HepG2 (cell line): ENCODE data around the gene FAM131A. TPM values are rescaled to one million over a fixed set of nuclear protein-coding genes. Genes with fewer than 3 reads are reported as not detected.

Experiments
- FOXJ3 ChIP-seq: sonication (generic); formaldehyde crosslinking; IDR thresholded peaks from 2 replicates; pipeline ENCODE4 v1.4.0; 2020; ENCODE audit warnings: missing genetic modification reagents, mild to moderate bottlenecking, borderline replicate concordance
- HNRNPLL ChIP-seq: fragments of 200-400 bp; formaldehyde crosslinking; IDR thresholded peaks from 2 replicates; pipeline ENCODE4 v1.6.1; 2017; ENCODE audit warnings: mild to moderate bottlenecking, low read depth, low read length; ENCODE audit not compliant: poor library complexity, severe bottlenecking
- KDM3A ChIP-seq: IDR thresholded peaks from 2 replicates; pipeline ENCODE4 v1.6.1; 2018; ENCODE audit warnings: low read depth, missing compliant biosample characterization
- MAZ ChIP-seq, 2 experiments: sonication (generic) in 1 of 2; formaldehyde crosslinking in 1 of 2; IDR thresholded peaks; 2 replicates each; pipeline versions ENCODE4 v1.5.0 to v1.6.1; 2012 to 2020; ENCODE audit warnings: low read depth in 2 of 2, mild to moderate bottlenecking in 2 of 2, borderline replicate concordance in 1 of 2, improper control_type of control experiment in 1 of 2, low read length in 1 of 2, missing genetic modification reagents in 1 of 2, moderate library complexity in 1 of 2
- MED13 ChIP-seq: sonication (generic); formaldehyde crosslinking; IDR thresholded peaks from 2 replicates; pipeline ENCODE4 v1.5.0; 2020; ENCODE audit warnings: missing genetic modification reagents
- NFKB2 ChIP-seq: sonication (generic); formaldehyde crosslinking; IDR thresholded peaks from 2 replicates; pipeline ENCODE4 v1.4.0; 2020; ENCODE audit warnings: missing genetic modification reagents, borderline replicate concordance
- PHF21A ChIP-seq: sonication (generic); formaldehyde crosslinking; IDR thresholded peaks from 2 replicates; pipeline ENCODE4 v1.5.0; 2020; ENCODE audit warnings: mild to moderate bottlenecking, missing genetic modification reagents
- RARG ChIP-seq: sonication (generic); formaldehyde crosslinking; IDR thresholded peaks from 2 replicates; pipeline ENCODE4 v1.4.0; 2020; ENCODE audit warnings: low read depth, mild to moderate bottlenecking, missing genetic modification reagents
- SRY ChIP-seq: sonication (generic); formaldehyde crosslinking; IDR thresholded peaks from 2 replicates; pipeline ENCODE4 v1.8.0; 2022; ENCODE audit warnings: mild to moderate bottlenecking, missing genetic modification reagents
- TMF1 ChIP-seq: sonication (generic); formaldehyde crosslinking; IDR thresholded peaks from 2 replicates; pipeline ENCODE4 v1.8.1; 2022; ENCODE audit warnings: low read depth, missing genetic modification reagents
- ZNF124 ChIP-seq: sonication (generic); formaldehyde crosslinking; IDR thresholded peaks from 2 replicates; pipeline ENCODE4 v1.4.0; 2020; ENCODE audit warnings: missing genetic modification reagents
- ZNF326 ChIP-seq: sonication (generic); formaldehyde crosslinking; IDR thresholded peaks from 2 replicates; pipeline ENCODE4 v1.4.0; 2020; ENCODE audit warnings: missing genetic modification reagents, borderline replicate concordance
- ZNF563 ChIP-seq: sonication (generic); formaldehyde crosslinking; IDR thresholded peaks from 2 replicates; pipeline ENCODE4 v1.8.0; 2022; ENCODE audit warnings: mild to moderate bottlenecking, moderate library complexity, missing genetic modification reagents
- ZNF839 ChIP-seq: sonication (generic); formaldehyde crosslinking; IDR thresholded peaks from 2 replicates; pipeline ENCODE4 v1.4.0; 2020; ENCODE audit warnings: missing genetic modification reagents, mild to moderate bottlenecking, borderline replicate concordance
- polyA plus RNA-seq, 8 experiments: library from polyadenylated mRNA; depleted of rRNA in 3 of 8; stranded (reverse) in 7 of 8; unstranded in 1 of 8; fragments of >200 nt; fragmentation: Illumina TruSeq in 4 of 8; extraction: Trizol in 4 of 8; gene quantifications; 2 replicates each; pipeline versions ENCODE4 v1.2.1 to v1.2.3, GENCODE V29; 2011 to 2016; ENCODE audit warnings: low read depth in 4 of 8, missing spikeins in 1 of 8, mixed read lengths in 1 of 8; ENCODE audit not compliant: insufficient read depth in 1 of 8
- total RNA-seq, 5 experiments: library from RNA; depleted of rRNA; stranded (reverse); fragments of >200 nt; fragmentation: Illumina TruSeq; extraction: Trizol; gene quantifications; 2 replicates each; pipeline ENCODE4 v1.2.3, GENCODE V29; 2016; ENCODE audit warnings: low read depth in 1 of 5
- TF ChIP-seq, protein P1 (sequence below): IDR thresholded peaks from 2 replicates; pipeline ENCODE4 v1.6.1; 2016; ENCODE audit warnings: missing compliant biosample characterization, missing genetic modification reagents, borderline replicate concordance
- TF ChIP-seq, protein P2 (sequence below): IDR thresholded peaks from 2 replicates; pipeline ENCODE4 v1.6.1; 2016; ENCODE audit warnings: missing biosample characterization, missing genetic modification reagents, low read depth
- TF ChIP-seq, protein P3 (sequence below): sonication (generic); formaldehyde crosslinking; IDR thresholded peaks from 2 replicates; pipeline ENCODE4 v1.4.0; 2020; ENCODE audit warnings: missing genetic modification reagents, borderline replicate concordance
- TF ChIP-seq, protein P4 (sequence below): IDR thresholded peaks from 2 replicates; pipeline ENCODE4 v1.6.1; 2012; ENCODE audit warnings: inconsistent platforms
- TF ChIP-seq, protein P5 (sequence below): sonication (generic); formaldehyde crosslinking; IDR thresholded peaks from 2 replicates; pipeline ENCODE4 v1.4.0; 2020; ENCODE audit warnings: missing genetic modification reagents
- TF ChIP-seq, protein P6 (sequence below): IDR thresholded peaks from 2 replicates; pipeline ENCODE4 v1.6.1; 2016; ENCODE audit warnings: mild to moderate bottlenecking, missing biosample characterization, missing genetic modification reagents

Gene FAM131A
- total and polyA plus RNA-seq, 2 of the 13 experiments (the other 11 are each of a cell fraction or from before 2014, with no cell fraction given): 9.2 to 9.3 TPM

DNA sequence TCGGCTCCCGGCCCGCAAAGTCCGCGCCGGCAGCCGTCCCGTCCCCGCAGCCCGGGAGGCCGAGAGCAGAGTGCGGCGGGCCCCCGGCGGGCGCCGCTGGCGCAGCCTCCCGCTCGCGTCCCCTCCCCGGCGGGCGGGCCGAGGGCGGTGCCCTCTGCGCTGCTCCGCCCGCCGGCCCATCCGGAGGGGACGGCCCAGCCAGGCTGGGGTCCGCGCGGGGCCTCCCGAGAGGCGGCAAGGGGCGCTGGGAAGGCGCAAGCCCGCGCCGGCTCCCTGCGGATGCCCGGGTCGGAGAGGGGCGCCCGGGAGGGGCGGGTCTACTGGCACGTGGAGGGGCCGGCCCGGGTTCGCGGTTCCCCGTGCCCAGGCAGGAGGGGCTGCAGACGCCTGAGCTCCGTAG, 24.1 kb downstream of the FAM131A start, which contains the start of the genes CLCN2 and POLR2H (continued):
- TF ChIP-seq, protein P1, sequence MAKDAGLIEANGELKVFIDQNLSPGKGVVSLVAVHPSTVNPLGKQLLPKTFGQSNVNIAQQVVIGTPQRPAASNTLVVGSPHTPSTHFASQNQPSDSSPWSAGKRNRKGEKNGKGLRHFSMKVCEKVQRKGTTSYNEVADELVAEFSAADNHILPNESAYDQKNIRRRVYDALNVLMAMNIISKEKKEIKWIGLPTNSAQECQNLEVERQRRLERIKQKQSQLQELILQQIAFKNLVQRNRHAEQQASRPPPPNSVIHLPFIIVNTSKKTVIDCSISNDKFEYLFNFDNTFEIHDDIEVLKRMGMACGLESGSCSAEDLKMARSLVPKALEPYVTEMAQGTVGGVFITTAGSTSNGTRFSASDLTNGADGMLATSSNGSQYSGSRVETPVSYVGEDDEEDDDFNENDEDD (CRISPR knock-in tag): 0 out of 2 replicates have a peak, but pooled peaks have one; percentile 15
- peak; percentile 21; the same call in 1 of the 2 replicates for TF ChIP-seq SRY
- TF ChIP-seq NFKB2 (CRISPR knock-in tag): peak; percentile 74; the same call in 1 of the 2 replicates
- TF ChIP-seq FOXJ3 (CRISPR knock-in tag): no peak
- TF ChIP-seq HNRNPLL: peak; percentile 94
- no peak; the same call in 1 of the 2 replicates for TF ChIP-seq MAZ (IDR thresholded peaks at IDR 0.05; ENCODE audit: borderline replicate concordance, low read depth, low read length)
- peak; percentile 56; the same call in 1 of the 2 replicates for TF ChIP-seq MAZ (CRISPR knock-in tag; IDR thresholded peaks at IDR 0.05; ENCODE audit: low read depth)
- no peak for TF ChIP-seq ZNF839 (CRISPR knock-in tag)
- 0 out of 2 replicates have a peak, but pooled peaks have one; percentile 31 for TF ChIP-seq KDM3A (CRISPR knock-in tag)
- peak; percentile 48 for TF ChIP-seq TMF1 (CRISPR knock-in tag)
- TF ChIP-seq RARG (CRISPR knock-in tag): no peak
- 0 out of 2 replicates have a peak, but pooled peaks have one; percentile 59 for TF ChIP-seq ZNF563
- TF ChIP-seq, protein P2, sequence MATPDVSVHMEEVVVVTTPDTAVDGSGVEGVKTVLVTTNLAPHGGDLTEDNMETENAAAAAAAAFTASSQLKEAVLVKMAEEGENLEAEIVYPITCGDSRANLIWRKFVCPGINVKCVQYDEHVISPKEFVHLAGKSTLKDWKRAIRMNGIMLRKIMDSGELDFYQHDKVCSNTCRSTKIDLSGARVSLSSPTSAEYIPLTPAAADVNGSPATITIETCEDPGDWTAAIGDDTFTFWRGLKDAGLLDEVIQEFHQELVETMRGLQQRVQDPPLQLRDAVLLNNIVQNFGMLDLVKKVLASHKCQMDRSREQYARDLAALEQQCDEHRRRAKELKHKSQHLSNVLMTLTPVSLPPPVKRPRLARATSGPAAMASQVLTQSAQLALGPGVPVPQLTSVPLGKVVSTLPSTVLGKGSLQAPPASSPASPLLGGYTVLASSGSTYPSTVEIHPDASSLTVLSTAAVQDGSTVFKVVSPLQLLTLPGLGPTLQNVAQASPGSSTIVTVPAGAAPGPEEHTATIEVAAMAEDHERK: no peak
- no peak for TF ChIP-seq ZNF326 (CRISPR knock-in tag)
- TF ChIP-seq, protein P3, sequence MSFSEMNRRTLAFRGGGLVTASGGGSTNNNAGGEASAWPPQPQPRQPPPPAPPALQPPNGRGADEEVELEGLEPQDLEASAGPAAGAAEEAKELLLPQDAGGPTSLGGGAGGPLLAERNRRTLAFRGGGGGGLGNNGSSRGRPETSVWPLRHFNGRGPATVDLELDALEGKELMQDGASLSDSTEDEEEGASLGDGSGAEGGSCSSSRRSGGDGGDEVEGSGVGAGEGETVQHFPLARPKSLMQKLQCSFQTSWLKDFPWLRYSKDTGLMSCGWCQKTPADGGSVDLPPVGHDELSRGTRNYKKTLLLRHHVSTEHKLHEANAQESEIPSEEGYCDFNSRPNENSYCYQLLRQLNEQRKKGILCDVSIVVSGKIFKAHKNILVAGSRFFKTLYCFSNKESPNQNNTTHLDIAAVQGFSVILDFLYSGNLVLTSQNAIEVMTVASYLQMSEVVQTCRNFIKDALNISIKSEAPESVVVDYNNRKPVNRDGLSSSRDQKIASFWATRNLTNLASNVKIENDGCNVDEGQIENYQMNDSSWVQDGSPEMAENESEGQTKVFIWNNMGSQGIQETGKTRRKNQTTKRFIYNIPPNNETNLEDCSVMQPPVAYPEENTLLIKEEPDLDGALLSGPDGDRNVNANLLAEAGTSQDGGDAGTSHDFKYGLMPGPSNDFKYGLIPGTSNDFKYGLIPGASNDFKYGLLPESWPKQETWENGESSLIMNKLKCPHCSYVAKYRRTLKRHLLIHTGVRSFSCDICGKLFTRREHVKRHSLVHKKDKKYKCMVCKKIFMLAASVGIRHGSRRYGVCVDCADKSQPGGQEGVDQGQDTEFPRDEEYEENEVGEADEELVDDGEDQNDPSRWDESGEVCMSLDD (CRISPR knock-in tag): 0 out of 2 replicates have a peak, but pooled peaks have one; percentile 30
- TF ChIP-seq, protein P4, sequence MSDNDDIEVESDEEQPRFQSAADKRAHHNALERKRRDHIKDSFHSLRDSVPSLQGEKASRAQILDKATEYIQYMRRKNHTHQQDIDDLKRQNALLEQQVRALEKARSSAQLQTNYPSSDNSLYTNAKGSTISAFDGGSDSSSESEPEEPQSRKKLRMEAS: peak; percentile 54; the same call in 1 of the 2 replicates
- TF ChIP-seq, protein P5, sequence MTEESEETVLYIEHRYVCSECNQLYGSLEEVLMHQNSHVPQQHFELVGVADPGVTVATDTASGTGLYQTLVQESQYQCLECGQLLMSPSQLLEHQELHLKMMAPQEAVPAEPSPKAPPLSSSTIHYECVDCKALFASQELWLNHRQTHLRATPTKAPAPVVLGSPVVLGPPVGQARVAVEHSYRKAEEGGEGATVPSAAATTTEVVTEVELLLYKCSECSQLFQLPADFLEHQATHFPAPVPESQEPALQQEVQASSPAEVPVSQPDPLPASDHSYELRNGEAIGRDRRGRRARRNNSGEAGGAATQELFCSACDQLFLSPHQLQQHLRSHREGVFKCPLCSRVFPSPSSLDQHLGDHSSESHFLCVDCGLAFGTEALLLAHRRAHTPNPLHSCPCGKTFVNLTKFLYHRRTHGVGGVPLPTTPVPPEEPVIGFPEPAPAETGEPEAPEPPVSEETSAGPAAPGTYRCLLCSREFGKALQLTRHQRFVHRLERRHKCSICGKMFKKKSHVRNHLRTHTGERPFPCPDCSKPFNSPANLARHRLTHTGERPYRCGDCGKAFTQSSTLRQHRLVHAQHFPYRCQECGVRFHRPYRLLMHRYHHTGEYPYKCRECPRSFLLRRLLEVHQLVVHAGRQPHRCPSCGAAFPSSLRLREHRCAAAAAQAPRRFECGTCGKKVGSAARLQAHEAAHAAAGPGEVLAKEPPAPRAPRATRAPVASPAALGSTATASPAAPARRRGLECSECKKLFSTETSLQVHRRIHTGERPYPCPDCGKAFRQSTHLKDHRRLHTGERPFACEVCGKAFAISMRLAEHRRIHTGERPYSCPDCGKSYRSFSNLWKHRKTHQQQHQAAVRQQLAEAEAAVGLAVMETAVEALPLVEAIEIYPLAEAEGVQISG (CRISPR knock-in tag): peak; percentile 35; the same call in 1 of the 2 replicates
- TF ChIP-seq, protein P6, sequence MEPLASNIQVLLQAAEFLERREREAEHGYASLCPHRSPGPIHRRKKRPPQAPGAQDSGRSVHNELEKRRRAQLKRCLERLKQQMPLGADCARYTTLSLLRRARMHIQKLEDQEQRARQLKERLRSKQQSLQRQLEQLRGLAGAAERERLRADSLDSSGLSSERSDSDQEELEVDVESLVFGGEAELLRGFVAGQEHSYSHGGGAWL (CRISPR knock-in tag): 0 out of 2 replicates have a peak, but pooled peaks have one; percentile 21
- peak; percentile 60; the same call in 1 of the 2 replicates for TF ChIP-seq PHF21A (CRISPR knock-in tag)
- no peak for TF ChIP-seq ZNF124
- TF ChIP-seq MED13 (CRISPR knock-in tag): 0 out of 2 replicates have a peak, but pooled peaks have one; percentile 46
